Measurements from ENCODE around the gene PPFIBP1.
A peak's percentile ranks its signal among the peaks of the same experiment; 100 is the strongest.

The PPFIBP1 gene

DNA sequence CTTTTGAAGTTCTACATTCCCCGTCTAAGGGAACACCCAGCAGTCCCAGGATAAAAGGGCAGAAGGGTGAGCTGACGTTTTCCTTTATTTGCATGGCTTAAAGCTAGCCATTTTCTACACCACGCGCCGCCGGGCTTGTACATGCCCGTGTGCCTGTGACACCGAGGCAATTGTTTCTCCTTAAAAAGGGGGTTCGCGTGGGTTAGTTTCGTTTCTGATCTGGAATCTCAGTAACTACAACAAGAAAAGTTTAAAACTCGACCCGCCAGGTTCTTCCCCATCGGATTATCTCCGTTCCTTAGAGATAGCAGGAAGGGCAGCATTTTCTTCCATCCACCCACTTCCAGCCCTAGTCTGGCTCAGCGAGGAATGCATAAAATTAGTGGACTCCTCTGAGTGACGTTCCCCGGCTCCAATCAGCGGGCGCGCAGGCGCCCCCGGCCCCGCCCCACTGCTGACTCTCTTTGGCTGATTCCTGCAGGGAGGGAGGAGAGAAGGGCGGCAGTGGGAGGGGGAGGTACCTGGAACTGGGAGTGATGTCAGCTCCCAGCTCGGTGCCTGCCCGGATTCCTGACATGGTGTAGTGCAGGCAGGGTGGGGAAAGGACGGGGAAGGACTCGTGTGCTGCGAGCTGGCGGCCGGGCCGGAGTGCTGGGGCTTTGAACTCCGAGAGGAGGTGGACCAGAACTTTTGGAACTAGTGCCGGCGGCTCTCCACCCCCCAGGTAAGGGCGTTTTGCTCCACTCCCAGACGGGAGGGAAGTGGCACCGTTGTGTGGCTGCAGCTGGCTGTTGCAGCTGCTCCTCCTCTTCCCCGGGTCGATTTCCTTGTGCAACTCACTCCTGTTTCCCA is at the start of gene PPFIBP1:
TSS of gene PPFIBP1 (plus strand) at position 565 of the 852 bp plus-strand sequence. CDS start 109,191 bp downstream, outside the sequence.
- peak; percentile 87 for DNase-seq

DNA sequence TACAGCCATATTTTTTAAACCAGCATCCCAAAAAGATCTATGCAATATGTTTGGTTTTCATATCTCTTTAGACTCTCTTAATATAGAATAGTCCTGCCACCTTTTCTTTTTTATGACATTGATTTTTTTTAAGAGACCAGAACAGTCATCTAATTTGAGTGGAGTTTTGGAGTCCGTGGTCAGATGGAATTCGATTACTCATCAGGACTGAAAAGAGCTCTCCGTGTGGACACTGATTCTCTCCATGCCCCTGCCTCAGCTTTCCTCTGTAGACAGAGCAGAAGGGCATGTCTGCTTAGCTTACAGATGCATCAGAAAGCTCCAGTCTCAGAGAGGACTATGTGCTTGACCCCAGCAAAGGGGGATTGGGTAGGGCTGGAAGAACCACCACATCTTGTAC is 49.7 kb upstream of the PPFIBP1 start:
- no peak for DNase-seq

DNA sequence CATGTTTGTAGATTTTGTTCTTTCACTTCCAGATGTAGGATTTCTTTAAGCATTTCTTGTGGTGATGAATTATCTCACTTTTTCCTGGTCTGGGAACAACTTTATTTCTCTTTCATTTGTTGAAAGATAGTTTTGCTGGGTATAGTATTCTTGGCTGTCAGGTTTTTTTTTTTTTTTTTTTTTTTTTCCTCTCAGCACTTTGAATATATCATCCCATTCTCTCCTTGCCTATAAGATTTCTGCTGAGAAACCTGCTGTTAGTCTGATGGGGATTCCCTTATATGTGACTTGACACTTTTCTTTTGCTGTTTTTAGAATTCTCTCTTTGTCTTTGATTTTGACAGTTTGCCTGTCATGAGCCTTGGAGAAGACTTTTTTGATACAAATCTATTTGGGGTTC is 47.0 kb upstream of the PPFIBP1 start:
- DNase-seq = no peak

DNA sequence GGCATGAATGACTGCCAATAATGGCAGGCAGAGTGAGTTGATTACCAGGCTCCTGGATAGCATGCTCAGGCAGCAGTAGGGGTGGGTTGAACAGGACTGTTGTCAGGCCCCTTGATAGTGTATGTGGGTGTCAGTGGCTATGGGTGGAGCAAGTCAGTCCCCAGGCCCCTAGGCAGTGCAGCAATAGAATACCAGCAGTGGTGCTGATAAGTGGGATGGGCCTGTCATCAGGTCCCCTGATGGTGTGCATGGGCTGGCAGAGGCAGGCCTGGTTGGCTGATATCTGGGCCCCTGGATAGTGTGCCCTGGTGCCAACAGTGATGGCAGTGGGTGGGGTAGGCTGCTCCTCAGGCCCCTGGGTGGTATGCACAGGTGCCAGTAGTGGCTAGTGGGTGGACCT is 45.1 kb upstream of the PPFIBP1 start:
- DNase-seq = no peak

DNA sequence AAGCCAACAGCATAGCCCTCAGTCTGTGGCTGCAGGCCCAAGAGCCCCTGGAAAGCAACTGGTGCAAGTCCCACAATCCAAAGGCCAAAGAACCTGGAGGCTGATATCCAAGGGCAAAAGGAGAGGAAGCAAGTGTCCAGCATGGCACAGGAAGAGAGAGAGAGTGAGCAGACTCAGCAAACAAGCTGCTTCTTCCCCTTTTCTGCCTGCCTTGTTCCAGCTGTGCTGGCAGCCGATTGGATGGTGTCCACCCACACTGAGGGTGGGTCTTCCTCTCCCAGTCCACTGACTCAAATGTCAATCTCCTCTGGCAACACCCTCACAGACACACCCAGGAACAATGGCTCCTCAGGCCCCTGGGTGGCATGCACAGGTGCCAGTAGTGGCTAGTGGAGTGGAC is 44.0 kb upstream of the PPFIBP1 start:
- DNase-seq = no peak

DNA sequence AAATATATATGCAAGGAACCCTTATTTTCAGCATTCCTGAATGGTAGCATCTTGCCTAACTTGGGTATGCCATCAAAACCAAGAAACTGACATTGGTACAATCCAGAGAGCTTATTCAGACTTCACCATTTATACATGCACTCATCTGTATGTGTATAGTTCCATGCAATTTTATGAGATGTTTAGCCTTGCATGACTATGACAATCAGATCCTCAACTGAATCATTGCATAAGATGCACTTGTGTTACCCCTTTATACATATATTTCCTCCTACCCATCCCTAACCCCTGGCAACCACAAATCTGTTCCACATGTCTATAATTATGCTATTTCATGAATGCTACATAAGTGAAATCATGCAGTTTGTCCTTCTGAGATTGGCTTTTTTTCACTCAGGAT is 37.0 kb upstream of the PPFIBP1 start:
- DNase-seq = no peak

DNA sequence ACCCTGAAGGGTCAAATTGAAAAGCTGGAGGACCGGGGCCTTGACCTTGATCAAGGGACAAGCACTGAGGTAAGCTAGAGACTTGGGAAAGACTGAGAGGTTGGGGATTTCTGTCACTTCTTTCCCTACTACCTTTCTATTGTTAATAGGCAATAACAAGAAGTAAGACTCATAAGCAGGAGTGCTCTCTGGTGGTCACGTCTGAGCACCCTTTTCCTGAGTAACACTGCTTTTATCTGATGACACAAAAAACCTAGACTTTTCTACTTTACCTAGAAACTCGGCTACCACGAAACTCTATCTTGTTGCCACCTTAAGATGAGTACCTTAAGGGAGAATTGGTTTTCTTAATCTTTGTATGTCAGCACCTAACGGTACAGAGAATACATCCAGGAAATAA is 35.5 kb upstream of the PPFIBP1 start:
- no peak for DNase-seq

DNA sequence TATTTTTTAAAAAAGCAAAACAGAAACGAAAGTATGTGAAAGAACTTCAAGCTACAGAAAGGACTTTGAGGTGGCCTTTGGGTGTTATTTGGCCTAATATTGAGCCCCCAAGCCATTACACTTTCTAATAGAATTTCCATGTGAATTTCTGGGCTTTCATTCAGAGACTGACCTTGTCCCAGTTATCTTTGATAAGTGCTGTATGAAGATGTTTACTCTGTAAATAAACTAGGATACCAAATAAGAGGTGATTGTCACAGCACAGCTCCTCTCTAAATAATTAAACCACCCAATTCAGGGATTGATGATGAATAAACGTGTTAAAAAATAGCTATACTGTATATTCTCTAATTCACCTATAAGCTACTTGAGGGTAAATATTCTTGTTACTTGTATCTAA is 32.8 kb upstream of the PPFIBP1 start:
- no peak for DNase-seq

DNA sequence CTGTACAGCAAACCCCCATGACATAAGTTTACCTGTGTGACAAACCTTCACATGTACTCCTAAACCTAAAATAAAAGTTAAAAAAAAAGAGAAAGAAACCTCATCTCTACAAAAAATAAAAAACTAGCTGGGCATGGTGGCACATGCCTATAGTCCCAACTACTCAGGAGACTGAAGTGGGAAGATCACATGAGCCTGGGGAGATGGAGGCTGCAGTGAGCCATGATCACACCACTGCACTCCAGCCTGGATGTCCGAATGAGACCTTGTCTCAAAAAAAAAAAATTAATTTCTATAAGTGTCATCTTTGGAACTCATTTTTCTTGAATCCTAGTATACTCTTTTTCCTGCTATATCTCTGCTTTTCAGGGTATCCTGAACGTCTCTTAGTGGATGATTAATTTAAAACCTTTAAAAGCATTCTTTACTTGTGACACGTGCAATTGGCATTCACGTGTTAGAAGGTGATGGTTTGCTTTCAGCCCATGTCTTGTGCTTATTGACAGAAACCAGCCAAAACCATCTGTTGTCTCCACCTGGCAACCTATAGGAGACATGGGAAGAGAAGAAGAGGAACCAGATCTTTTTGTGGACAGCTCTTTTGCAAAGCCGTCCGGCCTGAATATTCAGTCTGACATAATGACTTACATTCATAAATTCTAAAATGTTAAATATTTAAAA is 30.6 kb upstream of the PPFIBP1 start:
- DNase-seq = no peak

DNA sequence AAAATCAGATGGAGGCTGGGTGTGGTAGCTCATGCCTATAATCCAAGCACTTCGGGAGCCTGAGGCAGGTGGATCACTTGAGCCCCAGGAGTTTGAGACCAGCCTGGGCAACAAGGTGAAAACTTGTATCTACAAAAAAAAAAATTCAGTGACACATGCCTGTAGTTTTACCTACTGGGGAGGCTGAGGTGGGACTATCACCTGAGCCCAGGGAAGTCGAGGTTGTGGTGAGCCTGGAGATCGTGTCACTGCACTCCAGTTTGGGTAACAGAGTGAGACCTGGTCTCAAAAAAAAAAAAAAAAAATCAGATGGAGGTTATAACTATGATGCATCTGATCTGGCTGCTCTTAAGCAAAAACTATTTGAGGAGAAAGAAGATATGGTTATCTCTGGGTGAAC is 26.6 kb upstream of the PPFIBP1 start:
- no peak for DNase-seq

DNA sequence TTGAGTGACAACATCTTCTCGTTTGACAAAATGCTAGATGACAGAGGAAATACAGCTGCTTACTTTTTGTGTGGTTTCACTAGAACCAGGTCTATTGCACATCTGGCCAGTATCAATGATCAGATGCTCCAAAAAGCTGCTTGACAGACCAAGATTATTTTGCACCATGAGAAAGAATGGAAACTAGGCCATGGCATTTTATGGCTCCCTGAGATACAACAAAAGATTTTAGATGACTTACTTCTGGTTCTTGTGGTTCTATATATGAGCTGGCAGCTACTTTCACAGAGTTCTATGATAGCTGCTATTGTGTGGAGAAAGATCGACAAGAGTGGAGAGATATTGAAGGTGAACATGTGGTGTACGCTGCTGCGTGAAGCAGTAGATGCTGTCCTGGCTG is 25.9 kb upstream of the PPFIBP1 start:
- no peak for DNase-seq

DNA sequence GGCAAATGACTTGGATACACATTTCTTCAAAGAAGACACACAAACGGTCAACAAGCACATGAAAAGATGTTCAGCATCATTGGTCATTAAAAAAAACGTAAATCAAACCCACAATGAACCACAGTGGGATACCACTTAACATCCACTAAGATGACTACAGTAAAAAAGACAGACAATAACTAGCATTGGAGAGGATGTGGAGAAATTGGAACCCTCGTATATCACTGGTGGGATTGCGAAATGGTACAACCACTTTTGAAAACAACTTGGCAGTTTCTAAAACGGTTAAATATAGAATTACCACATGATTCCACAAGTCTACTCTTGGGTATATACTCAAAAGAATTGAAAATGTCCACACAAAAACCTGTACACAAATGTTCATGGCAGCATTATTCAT is 25.2 kb upstream of the PPFIBP1 start:
- no peak for DNase-seq

DNA sequence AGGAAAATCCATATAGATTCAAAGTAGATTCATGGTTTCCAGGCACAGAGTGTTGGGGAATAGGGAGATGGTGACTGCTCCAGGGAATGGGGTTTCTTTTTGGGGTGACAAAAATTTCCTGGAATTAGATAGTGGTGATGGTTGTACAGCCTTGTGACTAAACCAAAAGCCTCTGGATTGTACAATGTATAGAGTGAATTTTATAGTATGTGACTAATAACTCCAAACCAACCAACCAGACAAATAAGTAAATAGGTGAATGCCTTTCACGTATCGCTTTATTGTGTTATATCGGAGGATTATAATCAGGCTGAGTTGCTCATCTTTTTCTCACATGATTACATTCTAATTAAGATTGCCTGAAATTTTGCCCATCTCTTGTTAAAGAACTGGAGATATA is 24.6 kb upstream of the PPFIBP1 start:
- no peak for DNase-seq

DNA sequence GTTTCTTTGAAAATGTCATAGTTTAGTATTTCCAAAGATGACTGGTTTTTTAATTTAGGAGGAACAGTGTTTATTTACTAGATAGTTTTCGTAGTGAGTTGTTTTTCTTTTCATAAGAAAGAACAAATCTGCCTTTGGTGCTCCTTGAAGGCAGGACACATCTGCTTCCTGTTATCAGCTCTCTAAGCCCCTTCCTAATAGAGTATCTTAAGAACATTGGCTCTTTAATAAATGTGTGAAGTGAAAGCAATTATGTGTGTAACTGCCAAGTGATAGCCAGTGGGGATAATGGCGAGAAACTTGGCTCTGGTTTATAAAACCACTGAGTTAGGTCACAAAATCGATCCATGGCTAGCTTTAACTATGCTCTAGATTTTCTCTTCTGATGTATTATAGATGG is 23.5 kb upstream of the PPFIBP1 start:
- no peak for DNase-seq

DNA sequence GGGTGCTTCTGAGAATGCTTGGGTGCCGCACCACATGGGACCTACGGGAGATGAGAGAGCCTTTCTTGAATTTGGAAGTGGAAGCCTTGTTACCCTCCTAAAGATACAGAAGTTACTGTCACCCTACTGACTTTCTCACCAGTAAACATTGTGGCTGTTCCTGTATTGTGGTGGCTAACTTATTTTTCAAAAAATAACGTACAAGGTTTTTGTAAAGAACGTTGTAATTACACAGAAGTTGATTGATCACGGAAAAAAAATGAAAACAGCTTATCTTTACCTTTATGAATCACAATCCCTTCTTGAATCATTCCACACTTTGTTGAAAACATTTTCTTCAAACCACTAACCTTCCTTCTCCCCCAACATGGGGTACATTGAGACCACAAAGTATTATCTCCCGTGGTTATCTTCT is 22.0 kb upstream of the PPFIBP1 start:
- DNase-seq = no peak

DNA sequence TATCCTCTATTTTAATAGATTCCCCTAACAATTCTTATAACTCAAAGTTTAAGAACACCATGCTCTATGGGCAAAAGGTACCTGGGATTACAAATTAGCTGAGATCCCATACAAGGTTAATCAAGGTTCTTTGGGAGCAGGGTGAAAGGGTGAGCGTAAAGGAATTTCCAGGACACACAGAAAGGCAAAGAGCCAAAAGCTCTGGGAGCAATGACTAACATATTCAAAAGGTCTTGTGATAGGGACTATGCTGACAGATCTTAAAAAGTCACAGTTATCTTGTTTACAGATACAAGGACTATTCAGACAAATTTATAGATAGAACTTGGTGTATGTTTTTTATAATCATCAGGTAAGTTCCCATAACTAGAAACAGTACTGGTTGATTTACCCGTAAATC is 19.5 kb upstream of the PPFIBP1 start:
- DNase-seq = no peak

DNA sequence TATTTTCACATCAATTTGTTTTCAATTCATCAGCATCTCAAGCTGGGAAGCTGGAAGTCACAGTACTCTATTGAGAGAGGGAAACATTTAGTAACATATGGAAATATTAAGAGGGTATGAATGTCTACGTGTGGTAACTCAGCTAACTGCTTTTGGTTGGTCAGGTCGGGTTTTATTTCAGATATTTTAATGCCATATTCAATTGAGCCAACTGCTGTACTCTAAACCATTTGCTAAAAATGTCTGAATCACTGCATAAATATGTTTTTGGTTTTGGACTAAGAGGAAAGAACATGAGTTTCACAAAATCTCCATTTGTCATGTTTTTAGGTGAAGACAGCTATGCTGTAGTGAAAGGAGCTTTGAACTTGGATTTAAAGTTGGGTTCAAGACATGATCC is 18.9 kb upstream of the PPFIBP1 start:
- no peak for DNase-seq

DNA sequence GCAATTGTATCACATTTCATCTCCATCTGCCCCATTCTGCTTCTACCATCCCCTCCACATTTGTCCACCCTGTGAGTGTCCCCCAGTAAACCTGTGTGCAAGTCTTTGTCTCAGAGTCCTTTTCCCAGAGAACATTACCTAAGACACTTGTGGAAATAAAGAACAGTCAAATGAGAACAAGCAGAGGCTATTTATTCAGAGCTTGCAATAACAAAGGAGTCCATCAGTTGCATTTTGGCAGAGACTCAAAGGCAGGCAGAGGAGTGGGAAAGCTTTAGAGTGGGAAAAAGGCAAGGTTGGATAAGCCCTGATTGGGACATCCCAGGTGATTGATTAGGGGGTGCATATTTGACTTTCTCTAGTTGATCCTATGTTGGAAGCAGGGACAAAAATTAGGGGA is 18.2 kb upstream of the PPFIBP1 start:
- DNase-seq = no peak

DNA sequence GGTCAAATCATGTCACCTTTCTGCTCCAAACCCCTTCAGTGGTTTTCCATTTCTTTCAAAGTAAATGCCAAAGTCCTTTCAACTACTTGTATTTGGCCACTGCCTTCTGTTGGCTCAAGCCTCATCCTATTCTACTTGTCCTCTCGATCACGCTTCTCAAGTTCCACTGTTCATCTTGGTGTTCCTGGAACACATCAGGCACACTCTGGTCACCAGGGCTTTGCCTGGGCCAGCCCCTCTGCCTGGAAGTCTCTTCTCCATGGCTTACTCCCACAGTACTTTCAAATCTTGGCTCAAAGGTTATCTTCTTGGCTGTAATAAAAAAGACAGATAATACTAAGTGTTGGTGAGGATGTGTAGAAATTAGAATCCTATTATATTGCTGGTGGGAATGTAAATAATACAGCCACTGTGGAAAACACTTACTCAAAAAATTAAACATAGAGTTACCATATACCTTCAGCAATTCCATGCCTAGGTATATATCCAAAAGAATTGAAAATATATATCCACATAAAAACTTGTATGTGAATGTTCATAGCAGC is 17.3 kb upstream of the PPFIBP1 start:
- no peak for DNase-seq

DNA sequence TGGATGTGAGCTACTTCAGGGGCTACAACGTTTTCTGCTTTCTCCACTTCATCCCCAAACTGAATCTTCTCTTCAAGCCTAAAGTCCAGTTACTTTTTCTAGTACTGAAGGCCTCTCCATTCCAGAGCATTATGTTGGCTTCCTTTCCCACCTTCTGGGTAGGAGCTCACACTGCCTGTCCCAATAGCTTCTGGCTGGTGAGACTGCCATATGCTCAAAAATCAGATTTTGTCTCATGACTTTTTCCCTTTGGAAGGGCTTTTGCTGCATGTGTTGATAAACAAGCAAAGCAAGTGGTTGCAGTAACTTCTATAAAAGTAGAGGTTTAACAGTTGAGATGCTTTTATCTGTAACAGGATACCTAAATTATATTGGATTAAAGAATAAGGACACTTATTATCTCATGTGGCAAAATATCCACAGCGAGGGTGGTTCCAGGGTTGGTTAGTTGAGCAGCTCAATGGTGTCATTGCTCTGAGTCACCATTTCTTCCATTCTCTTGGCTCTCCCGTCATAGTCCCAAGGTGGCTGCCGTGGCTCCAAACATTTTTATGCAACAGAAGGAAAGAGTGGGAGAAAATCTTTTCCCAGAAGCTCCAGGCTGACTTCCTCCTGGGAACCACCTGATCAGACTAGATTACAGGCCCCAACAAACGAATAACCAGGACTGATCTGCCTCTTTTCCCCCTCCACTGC is 15.1 kb upstream of the PPFIBP1 start:
- no peak for DNase-seq

DNA sequence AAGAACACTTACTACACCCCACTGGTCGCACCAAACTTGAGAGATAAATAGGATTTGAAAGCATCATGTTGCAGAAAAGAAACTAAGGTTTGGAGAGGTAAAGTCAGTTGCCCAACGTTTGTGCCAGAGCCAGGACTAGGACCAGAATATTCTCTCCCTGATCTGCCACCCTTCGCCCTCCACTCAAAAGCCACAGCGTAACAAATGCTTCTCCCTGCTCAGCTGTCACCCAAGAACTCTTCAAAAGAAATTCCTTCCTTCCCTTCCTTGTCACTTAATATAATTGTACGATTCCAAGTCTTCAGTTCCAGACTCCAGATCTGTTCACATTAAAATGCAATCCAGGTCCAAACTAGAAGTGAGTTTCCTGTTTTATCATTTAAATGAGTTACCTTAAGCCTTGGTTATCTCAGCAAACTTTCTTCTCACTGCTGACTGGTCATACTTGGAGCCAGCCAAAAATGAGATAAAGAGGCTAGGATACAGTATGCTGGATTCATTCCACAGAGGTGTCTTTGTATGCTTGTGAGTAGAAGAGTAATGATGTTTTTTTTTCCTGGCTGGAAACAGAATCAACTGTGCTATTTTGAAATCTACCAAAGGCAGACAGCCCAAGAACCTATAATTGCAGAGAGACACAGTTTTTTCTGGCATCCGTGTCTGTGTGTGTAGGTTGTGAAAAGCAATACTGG is 12.8 kb upstream of the PPFIBP1 start:
- no peak for DNase-seq

DNA sequence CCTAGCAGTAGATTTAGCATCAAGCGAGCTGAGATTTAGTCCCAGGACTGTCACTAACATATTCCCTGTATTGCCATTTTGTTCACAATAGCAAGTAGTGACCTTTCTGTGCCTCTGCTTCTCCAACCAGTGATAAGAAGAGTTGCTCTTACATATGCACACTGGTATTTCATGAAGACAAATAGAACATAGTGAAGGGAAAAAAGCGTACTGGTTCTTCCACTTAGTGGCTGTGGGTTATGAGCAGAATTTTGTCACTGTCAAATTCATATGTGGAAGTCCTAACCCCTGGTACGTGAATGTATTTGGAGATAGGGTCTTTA is 12.3 kb upstream of the PPFIBP1 start:
- no peak for DNase-seq

DNA sequence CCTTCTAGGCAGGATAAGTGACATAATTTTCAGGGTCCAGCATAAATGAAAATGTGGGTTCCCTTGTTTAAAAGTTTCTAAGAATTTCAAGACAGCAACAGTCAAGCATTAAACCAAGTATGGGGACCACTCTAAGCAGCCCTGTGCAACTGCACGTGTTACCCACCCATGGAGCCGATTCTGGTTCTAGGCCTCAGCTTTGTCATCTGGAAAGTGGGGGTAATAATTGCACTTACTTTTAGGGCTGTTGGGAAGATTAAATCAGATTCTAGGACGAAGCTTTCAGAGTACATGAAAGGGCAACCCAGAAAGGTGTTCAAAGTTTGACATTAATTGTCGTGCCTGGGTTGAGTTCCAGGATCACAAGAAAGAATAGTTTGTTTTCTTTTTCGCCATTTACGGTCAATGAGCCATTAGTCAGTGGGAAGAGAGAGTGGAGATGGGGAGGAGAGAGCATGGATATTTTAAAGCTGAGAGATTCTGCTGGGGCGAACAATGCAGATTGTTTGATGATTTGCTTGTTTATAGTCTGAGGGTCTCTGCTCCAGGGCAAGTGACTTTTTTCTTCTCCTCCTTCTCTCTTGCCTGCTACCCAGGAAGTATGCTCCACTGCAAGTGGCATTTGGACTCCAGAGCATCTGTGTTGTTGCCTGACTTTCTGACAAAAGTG is 10.7 kb upstream of the PPFIBP1 start:
- DNase-seq = no peak

Measured in NCI-H510A treated with DMSO at 0.1 percent for 48 hours (cell line).